BLaER1 (cell line): ENCODE data around the gene CCNY.
A peak's percentile ranks its signal among the peaks of the same experiment; 100 is the strongest.

Source experiments
- H3K27ac ChIP-seq: shearing (Covaris generic); formaldehyde crosslinking; 2 replicates; pipeline ENCODE4 v1.8.1; 2022
- H3K27me3 ChIP-seq: shearing (Covaris generic); formaldehyde crosslinking; 2 replicates; pipeline ENCODE4 v1.8.1; 2022
- H3K36me3 ChIP-seq: shearing (Covaris generic); formaldehyde crosslinking; 2 replicates; pipeline ENCODE4 v1.8.1; 2022
- H3K4me1 ChIP-seq: shearing (Covaris generic); formaldehyde crosslinking; 2 replicates; pipeline ENCODE4 v1.8.1; 2022
- H3K4me2 ChIP-seq: shearing (Covaris generic); formaldehyde crosslinking; 2 replicates; pipeline ENCODE4 v1.8.1; 2022
- H3K4me3 ChIP-seq: shearing (Covaris generic); formaldehyde crosslinking; 2 replicates; pipeline ENCODE4 v1.8.1; 2022
- H3K9ac ChIP-seq: shearing (Covaris generic); formaldehyde crosslinking; 2 replicates; pipeline ENCODE4 v1.8.1; 2022
- H3K9me3 ChIP-seq: shearing (Covaris generic); formaldehyde crosslinking; 2 replicates; pipeline ENCODE4 v1.8.1; 2022
- H4K20me1 ChIP-seq: shearing (Covaris generic); formaldehyde crosslinking; 2 replicates; pipeline ENCODE4 v1.8.1; 2022
- Cebpa-rat ChIP-seq: shearing (Covaris generic); IDR thresholded peaks from 2 replicates; pipeline ENCODE4 v1.8.1; 2022

Gene CCNY

GRCh38 chr10:35501923-35502322, 165.6 kb downstream of the CCNY start:
- Histone ChIP-seq H3K27me3 (no peaks in the 10 kb centered on the region), H4K20me1 (peaks cover 67% of the 10 kb centered on the region), H3K27ac (no peak overlapping the region), H3K9ac (no peak overlapping the region), H3K36me3 (peaks cover 56% of the 10 kb centered on the region), H3K4me3 (no peak overlapping the region), H3K4me1 (no peaks in the 10 kb centered on the region), H3K4me2 (no peak overlapping the region), H3K9me3 (no peaks in the 10 kb centered on the region; the same call in 1 of the 2 replicates)
- no peak for TF ChIP-seq Cebpa-rat

- Histone ChIP-seq H3K27me3 (no peaks in the 10 kb centered on the region), H3K4me2 (no peak overlapping the region), H4K20me1 (peaks cover 66% of the 10 kb centered on the region), H3K9me3 (no peaks in the 10 kb centered on the region; the same call in 1 of the 2 replicates), H3K36me3 (peaks cover 57% of the 10 kb centered on the region), H3K9ac (no peak overlapping the region), H3K4me3 (no peak overlapping the region), H3K27ac (no peak overlapping the region), H3K4me1 (no peaks in the 10 kb centered on the region)
- TF ChIP-seq Cebpa-rat: no peak
Measured at GRCh38 chr10:35502692-35503091, 166.4 kb downstream of the CCNY start.

- no peak overlapping the region for H3K4me3 ChIP-seq
- H3K27ac ChIP-seq: no peak overlapping the region
- no peak overlapping the region for H3K9ac ChIP-seq
- no peak overlapping the region for H3K4me2 ChIP-seq
- H4K20me1 ChIP-seq: peaks cover 57% of the 10 kb centered on the region
- no peaks in the 10 kb centered on the region for H3K9me3 ChIP-seq
- TF ChIP-seq Cebpa-rat: no peak
- H3K27me3 ChIP-seq: no peaks in the 10 kb centered on the region
- H3K36me3 ChIP-seq: peaks cover 53% of the 10 kb centered on the region
- no peaks in the 10 kb centered on the region for H3K4me1 ChIP-seq
Measured at GRCh38 chr10:35503578-35503977, 167.3 kb downstream of the CCNY start.

GRCh38 chr10:35504132-35504531, 167.8 kb downstream of the CCNY start:
- Histone ChIP-seq H3K36me3 (peaks cover 52% of the 10 kb centered on the region), H3K27ac (no peak overlapping the region), H3K4me3 (no peak overlapping the region), H3K27me3 (no peaks in the 10 kb centered on the region), H3K4me1 (no peaks in the 10 kb centered on the region), H3K9ac (no peak overlapping the region), H4K20me1 (peaks cover 52% of the 10 kb centered on the region), H3K4me2 (no peak overlapping the region), H3K9me3 (no peaks in the 10 kb centered on the region)
- no peak for TF ChIP-seq Cebpa-rat

- H3K4me1 ChIP-seq: peaks cover 7% of the 10 kb centered on the region; the same call in 1 of the 2 replicates
- peaks cover 49% of the 10 kb centered on the region for H3K36me3 ChIP-seq
- peaks cover 47% of the 10 kb centered on the region for H4K20me1 ChIP-seq
- no peaks in the 10 kb centered on the region for H3K9me3 ChIP-seq
- no peaks in the 10 kb centered on the region for H3K27me3 ChIP-seq
- no peak overlapping the region for H3K4me3 ChIP-seq
- TF ChIP-seq Cebpa-rat: no peak
- no peak overlapping the region for H3K27ac ChIP-seq
- no peak overlapping the region for H3K4me2 ChIP-seq
- no peak overlapping the region for H3K9ac ChIP-seq
Measured at GRCh38 chr10:35505241-35505873, 169.0 kb downstream of the CCNY start.

GRCh38 chr10:35506741-35507140, 170.4 kb downstream of the CCNY start:
- TF ChIP-seq Cebpa-rat: no peak
- Histone ChIP-seq H3K36me3 (peaks cover 51% of the 10 kb centered on the region), H3K4me3 (no peak overlapping the region), H3K27me3 (no peaks in the 10 kb centered on the region), H3K9ac (no peak overlapping the region), H3K4me2 (no peak overlapping the region), H3K27ac (no peak overlapping the region), H3K9me3 (no peaks in the 10 kb centered on the region), H3K4me1 (peaks cover 14% of the 10 kb centered on the region), H4K20me1 (peaks cover 37% of the 10 kb centered on the region)

GRCh38 chr10:35507519-35508109, 171.3 kb downstream of the CCNY start:
- Histone ChIP-seq H3K27ac (no peak overlapping the region), H3K36me3 (peaks cover 42% of the 10 kb centered on the region), H3K4me2 (no peak overlapping the region), H3K9ac (no peak overlapping the region), H4K20me1 (peaks cover 37% of the 10 kb centered on the region), H3K9me3 (no peaks in the 10 kb centered on the region), H3K4me1 (peaks cover 21% of the 10 kb centered on the region), H3K27me3 (no peaks in the 10 kb centered on the region), H3K4me3 (no peak overlapping the region)
- TF ChIP-seq Cebpa-rat: no peak

- Histone ChIP-seq H3K4me3 (no peak overlapping the region), H3K4me1 (peaks cover 21% of the 10 kb centered on the region), H3K4me2 (no peak overlapping the region), H3K36me3 (peaks cover 36% of the 10 kb centered on the region), H4K20me1 (peaks cover 34% of the 10 kb centered on the region), H3K9me3 (no peaks in the 10 kb centered on the region), H3K9ac (no peak overlapping the region), H3K27ac (no peak overlapping the region), H3K27me3 (no peaks in the 10 kb centered on the region)
- no peak for TF ChIP-seq Cebpa-rat
Measured at GRCh38 chr10:35508647-35509046, 172.3 kb downstream of the CCNY start.

GRCh38 chr10:35510891-35511290, 174.6 kb downstream of the CCNY start:
- H3K4me3 ChIP-seq: no peak overlapping the region
- H3K27ac ChIP-seq: no peak overlapping the region
- H3K9ac ChIP-seq: no peak overlapping the region
- H4K20me1 ChIP-seq: peaks cover 51% of the 10 kb centered on the region
- H3K4me1 ChIP-seq: peaks cover 21% of the 10 kb centered on the region
- H3K27me3 ChIP-seq: no peaks in the 10 kb centered on the region
- no peaks in the 10 kb centered on the region for H3K9me3 ChIP-seq
- no peak overlapping the region for H3K4me2 ChIP-seq
- no peak for TF ChIP-seq Cebpa-rat
- peaks cover 29% of the 10 kb centered on the region for H3K36me3 ChIP-seq

GRCh38 chr10:35511647-35512046, 175.3 kb downstream of the CCNY start:
- no peak for TF ChIP-seq Cebpa-rat
- Histone ChIP-seq H3K9ac (no peak overlapping the region), H3K36me3 (peaks cover 29% of the 10 kb centered on the region), H3K9me3 (no peaks in the 10 kb centered on the region), H3K27ac (no peak overlapping the region), H4K20me1 (peaks cover 47% of the 10 kb centered on the region), H3K27me3 (no peaks in the 10 kb centered on the region), H3K4me3 (no peak overlapping the region), H3K4me2 (peak overlapping the region; percentile 9; the same call in 1 of the 2 replicates), H3K4me1 (peaks cover 21% of the 10 kb centered on the region)
